Caki2 (cell line): ENCODE data around the gene CCT6A. TPM values are rescaled to one million over a fixed set of nuclear protein-coding genes. Genes with fewer than 3 reads are reported as not detected.
"Not testable (repeated sequence)": the region's sequence is repeated elsewhere in the genome, so short reads cannot be mapped to it uniquely, and the experiment has no call there.

Experiments
- DNase-seq: peaks from one replicate; pipeline ENCODE4 v3.0.0-alpha.2; 2015; ENCODE audit warnings: low read depth
- in situ Hi-C: cut with HindIII; loops from 2 replicates; pipeline ENCODE4 v1.10.0; 2016; ENCODE audit warnings: low sequenced_read_pairs, low pct_unique_long_range_greater_than_20kb, mixed read lengths
- total RNA-seq: library from RNA; depleted of rRNA; stranded (reverse); fragments of >200 nt; shearing (Covaris generic); gene quantifications from 2 replicates; pipeline ENCODE4 v1.2.3, GENCODE V29; 2014; ENCODE audit warnings: low replicate concordance

The CCT6A gene
- total RNA-seq, 1 experiment from 2014 or later, result 549 TPM

GRCh38 chr7:56086761-56087160, 35.2 kb downstream of the CCT6A start:
- in situ Hi-C loops, result no loop called here
- DNase-seq, result no peak

- no peak for DNase-seq
- in situ Hi-C loops, result no loop called here
Measured at GRCh38 chr7:56087445-56087844, 35.9 kb downstream of the CCT6A start.

- in situ Hi-C loops, result no loop called here
- DNase-seq, result no peak
Measured at GRCh38 chr7:56091591-56091990, 40.0 kb downstream of the CCT6A start.

DNA sequence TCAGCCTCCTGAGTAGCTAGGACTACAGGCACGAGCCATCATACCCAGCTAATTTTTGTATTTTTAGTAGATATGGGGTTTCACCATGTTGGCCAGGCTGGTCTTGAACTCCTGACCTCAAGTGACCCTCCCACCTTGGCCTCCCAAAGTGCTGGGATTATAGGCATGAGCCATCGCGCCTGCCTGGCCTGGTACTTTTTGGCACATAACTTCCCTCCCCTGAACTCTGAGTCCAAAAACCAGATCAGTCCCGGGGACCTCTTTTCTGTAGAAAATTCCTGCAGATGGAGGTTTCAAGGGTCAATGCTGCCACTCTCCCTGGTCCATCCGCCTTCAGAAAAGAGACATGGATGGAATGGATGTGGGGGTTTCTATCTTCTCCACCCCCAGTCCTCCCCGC, 40.8 kb downstream of the CCT6A start:
- DNase-seq, in situ Hi-C loops: not testable (repeated sequence)

- no peak for DNase-seq
- in situ Hi-C loops, result no loop called here
Measured at GRCh38 chr7:56092789-56093531, 41.4 kb downstream of the CCT6A start, which contains the start of gene PHKG1. TSS of gene PHKG1 (minus strand) at chr7:56092952. CDS start at chr7:56088941, 4,011 bp downstream.

GRCh38 chr7:56097700-56098099, 46.1 kb downstream of the CCT6A start:
- no peak for DNase-seq
- in situ Hi-C loops, result no loop called here

DNA sequence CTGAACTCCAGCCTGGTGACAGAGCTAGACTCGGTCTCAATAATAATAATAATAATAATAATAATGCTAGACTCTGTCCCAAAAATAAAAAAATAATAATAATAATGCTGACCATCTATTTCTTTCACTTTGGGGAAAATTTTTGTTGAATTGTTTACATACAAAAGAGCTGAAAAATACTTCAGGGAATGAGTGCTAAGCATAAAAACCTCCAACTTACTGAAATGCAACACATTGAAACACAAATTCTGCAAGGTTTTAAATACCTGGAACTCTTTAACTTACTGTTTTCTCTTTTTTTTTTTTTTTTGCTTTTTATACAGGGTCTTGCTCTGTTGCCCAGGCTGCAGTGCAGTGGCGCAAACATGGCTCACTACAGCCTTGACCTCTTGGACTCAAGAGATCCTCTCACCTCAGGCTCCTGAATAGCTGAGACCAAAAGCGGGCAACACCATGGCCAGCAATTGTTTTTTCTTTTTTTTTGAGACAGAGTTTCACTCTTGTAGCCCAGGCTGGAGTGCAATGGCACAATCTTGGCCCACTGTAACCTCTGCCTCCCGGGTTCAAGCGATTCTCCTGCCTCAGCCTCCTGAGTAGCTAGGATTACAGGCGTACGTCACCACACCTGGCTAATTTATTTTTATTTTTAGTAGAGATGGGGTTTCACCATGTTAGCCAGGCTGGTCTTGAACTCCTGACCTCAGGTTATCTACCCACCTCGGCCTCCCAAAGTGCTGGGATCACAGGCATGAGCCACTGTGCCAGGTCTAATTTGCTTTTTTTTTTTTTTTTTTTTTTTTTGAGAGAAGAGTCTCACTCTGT, 46.8 kb downstream of the CCT6A start:
- DNase-seq, in situ Hi-C loops: not testable (repeated sequence)

- in situ Hi-C loops, result loop anchor here (10.0 kb wide), 1 partner anchor 525 kb away; the partner anchor contains the start of gene VOPP1
- DNase-seq, result no peak
Measured at GRCh38 chr7:56099653-56100052, 48.1 kb downstream of the CCT6A start.

DNA sequence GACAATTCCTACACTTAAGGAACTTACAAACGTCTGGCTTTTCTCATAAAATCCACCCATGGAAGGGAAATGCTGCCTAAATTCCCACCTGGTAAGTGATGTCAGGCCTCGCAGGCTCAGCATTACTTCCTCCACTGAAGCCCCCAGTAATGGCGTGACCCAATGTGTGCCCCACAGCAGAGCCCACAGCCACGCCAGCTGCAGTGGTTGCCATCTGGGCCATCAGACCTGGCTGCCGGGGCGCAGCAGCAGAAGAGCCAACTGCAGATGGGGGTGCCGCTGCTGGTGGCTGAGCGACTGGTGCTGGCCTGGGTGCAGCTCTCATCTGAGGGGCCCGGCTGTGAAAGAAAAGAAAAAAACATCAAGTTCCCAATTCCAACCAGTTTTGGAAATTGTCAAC, 52.6 kb downstream of the CCT6A start:
- in situ Hi-C loops, result loop anchor here (10.0 kb wide), 1 partner anchor 529 kb away; the partner anchor contains the start of gene VOPP1

DNA sequence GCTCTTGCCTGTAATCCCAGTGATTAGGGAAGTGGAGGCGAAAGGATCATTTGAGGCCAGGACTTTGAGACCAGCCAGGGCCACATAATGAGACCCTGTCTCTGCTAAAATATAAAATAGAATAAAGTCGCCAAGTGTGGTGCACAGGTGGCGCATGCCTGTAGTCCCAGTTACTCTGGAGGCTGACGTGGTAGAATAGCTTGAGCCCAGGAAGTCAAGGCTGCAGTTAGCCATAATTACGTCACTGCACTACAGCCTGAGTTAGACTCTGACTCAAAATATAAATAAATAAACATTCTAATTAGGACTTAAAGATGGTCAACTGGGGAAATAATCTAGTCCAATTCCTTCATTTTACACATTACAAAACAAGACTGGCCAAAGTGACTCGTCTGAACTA, 53.9 kb downstream of the CCT6A start:
- in situ Hi-C loops, result loop anchor here (10.0 kb wide), 1 partner anchor 531 kb away; the partner anchor contains the start of gene VOPP1
- DNase-seq, result peak; percentile 52

More for the DNA sequence above, 52.6 kb downstream of the CCT6A start:
- DNase-seq, result not testable (repeated sequence)

DNA sequence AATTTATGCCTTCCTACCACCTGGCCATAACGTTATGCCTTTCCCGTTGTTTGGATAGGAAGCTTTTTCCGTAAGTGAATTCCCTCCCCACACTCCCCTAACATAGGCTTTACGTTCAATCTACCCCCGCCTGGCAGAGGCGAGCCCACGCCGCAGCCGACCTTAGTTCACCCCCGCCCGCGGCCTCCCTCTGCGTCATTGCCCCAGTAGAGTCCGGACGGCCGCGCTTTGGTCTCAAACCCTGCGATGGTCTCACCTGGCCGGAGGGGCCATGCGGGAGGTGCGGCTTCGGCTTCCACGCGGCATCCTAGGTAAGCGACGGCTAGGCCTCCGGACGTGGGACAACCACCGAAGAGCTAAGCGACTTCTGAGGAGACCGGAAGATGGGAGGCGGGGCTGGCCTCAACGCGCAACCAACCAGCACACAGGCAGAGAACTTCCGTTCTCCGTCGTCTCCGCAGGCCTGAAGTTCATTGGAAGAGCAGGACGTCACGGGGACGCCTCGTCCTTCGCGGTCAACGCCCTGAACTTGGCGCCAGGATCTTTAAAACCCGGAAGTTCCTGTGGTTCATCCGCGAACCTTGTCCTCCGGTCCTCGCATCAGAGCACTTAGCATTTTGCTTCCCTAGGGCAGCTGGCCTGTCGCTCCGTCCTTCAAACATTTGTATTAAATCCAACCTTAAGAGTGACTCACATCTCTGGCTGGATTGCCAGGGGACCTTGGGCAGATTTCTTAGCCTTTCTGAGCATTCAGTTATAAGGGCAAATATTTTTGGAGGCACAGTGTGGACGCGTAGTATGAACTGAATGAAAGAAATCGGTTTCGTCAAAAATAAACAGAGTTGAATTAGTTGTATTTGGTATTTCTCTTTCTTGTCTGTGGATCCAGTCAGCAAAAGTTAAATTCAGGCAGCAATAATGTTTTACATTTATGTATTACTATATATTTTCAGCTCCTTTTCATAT, 54.8 kb downstream of the CCT6A start, which contains the start of gene CHCHD2:
TSS of gene CHCHD2 (minus strand) at position 369 of the 966 bp plus-strand sequence. CDS start at position 306, 63 bp downstream.
- DNase-seq, result peak; percentile 97
- in situ Hi-C loops, result loop anchor here (10.0 kb wide), 1 partner anchor 532 kb away; the partner anchor contains the start of gene VOPP1

- DNase-seq, result no peak
- in situ Hi-C loops, result loop anchor here (10.0 kb wide), 1 partner anchor 533 kb away; the partner anchor contains the start of gene VOPP1
Measured at GRCh38 chr7:56107954-56108258, 56.3 kb downstream of the CCT6A start.

DNA sequence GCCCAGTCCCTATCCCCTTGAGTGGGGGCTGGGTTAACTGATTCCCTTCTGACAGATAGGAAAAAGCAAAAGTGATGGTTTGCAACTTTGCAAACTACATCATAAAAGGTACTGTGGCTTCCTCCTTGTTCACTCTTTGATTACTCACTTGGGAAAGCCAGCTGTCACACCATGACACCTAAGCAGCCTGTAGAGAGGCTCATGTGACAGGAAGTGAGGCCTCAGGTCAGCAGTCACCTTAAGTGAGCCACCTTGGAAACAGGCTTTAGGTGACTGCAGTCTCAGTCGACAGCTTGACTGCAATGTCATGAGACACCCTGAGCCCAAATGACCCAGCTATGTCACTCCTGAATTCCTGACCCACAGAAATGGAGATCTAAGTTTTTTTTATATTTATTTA, 59.0 kb downstream of the CCT6A start:
- no peak for DNase-seq
- in situ Hi-C loops, result no loop called here

DNA sequence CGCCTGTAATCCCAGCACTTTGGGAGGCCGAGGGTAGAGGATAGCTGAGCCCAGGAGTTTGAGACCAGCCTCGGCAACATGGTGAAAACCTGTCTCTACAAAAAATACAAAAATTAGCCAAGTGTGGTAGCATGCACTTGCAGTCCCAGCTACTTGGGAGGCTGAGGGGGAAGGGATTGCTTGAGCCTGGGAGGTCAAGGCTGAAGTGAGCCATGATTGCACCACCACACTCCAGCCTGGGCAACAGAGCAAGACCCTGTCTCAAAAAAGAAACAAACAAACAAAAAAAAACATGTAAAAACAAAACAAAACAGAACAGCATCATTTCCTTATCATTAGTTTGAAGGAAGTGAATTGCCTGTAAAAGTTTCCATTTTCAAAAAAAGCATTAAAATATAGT, 60.7 kb downstream of the CCT6A start:
- in situ Hi-C loops, DNase-seq: not testable (repeated sequence)
